HG02840 (cell line): Measurements from ENCODE around the gene RPRM.
"Not testable (repeated sequence)": the region's sequence is repeated elsewhere in the genome, so short reads cannot be mapped to it uniquely, and the experiment has no call there.

ENCODE experiments used
- ATAC-seq: cut with Tn5 transposase; IDR thresholded peaks from one replicate; pipeline ENCODE4 v1.9.1; 2021; ENCODE audit warnings: mild to moderate bottlenecking, moderate library complexity, moderate number of reproducible peaks; ENCODE audit not compliant: unreplicated experiment, low FRiP score

RPRM gene

GRCh38 chr2:153478289-153479261 lies at the start of gene RPRM:
Gene RPRM, minus strand, starts transcription at chr2:153478762. Its CDS starts 197 bp downstream, at chr2:153478565.
- ATAC-seq = peak; percentile 78

DNA sequence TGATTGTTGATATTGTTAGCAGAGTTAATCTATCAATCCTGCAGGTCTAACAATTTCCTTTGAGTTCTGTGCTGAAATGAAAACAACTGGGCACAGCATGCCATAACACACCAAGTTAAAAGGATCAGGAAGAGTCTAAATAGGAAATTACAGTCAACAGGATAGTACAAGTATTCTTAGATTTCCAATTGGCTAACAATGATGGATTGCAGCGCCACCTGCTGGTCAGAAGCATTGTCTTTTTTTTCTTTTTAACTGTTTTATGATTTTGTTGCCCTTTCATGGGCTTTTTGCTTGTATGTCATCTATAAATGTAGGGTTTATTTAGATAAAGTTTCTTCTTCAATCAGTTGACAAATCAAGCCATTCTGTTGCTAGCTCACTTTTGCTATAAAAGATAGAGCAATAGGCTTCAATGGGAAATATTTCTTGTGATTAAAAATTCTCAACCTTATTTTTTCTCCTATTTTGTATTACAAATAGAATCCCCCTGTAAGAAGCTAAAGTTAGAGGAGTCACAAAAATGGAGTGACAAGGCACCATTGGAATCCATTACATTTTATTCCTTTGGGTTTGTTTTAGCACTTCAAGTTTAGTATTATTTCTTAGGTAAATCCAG lies 40.8 kb upstream of the RPRM start:
- ATAC-seq = no peak

GRCh38 chr2:153512331-153512730 lies 33.8 kb upstream of the RPRM start:
- no peak for ATAC-seq

DNA sequence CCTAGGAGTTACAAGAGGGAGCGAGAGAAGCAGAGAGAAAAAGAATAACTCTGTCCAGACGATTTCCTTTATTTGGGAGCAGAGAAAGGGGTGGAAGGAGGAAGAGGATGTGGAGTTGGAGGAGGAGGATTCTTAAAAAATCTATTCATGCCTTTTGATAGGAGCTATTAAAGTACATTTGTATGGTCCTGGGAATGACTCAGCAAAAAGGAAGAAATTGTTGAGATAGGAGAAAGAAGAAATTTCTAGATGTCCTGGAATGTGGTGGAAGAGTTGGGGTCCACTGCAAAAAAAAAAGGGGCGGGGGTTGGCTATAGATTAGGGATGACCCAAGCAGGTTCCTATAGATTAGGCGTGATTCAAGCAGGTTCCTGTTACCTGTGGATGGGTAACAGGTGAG lies 32.4 kb upstream of the RPRM start:
- no peak for ATAC-seq

- ATAC-seq = no peak
Observed at GRCh38 chr2:153509133-153509532, 30.6 kb upstream of the RPRM start.

GRCh38 chr2:153506499-153506898 lies 27.9 kb upstream of the RPRM start:
- ATAC-seq = not testable (repeated sequence)

DNA sequence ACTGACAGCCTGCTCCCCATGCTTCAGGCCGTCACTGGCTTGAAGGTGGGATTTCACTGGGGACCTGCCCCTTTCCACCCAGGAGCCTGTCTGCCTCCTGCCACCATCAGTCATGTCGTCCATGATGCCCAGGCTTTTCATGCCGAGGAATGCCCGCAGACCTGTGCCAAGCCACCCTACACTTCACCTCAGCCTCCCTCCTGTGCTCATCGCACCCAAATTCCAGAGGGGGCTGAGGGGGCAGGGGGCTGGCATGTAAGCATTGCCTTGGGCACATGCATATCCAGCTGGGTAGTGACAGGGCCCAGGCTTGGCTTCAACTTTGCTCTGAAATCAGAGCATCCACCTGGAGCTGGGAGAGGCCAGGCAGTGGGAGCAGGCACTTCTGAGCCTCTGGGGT lies 20.9 kb upstream of the RPRM start:
- ATAC-seq = no peak

DNA sequence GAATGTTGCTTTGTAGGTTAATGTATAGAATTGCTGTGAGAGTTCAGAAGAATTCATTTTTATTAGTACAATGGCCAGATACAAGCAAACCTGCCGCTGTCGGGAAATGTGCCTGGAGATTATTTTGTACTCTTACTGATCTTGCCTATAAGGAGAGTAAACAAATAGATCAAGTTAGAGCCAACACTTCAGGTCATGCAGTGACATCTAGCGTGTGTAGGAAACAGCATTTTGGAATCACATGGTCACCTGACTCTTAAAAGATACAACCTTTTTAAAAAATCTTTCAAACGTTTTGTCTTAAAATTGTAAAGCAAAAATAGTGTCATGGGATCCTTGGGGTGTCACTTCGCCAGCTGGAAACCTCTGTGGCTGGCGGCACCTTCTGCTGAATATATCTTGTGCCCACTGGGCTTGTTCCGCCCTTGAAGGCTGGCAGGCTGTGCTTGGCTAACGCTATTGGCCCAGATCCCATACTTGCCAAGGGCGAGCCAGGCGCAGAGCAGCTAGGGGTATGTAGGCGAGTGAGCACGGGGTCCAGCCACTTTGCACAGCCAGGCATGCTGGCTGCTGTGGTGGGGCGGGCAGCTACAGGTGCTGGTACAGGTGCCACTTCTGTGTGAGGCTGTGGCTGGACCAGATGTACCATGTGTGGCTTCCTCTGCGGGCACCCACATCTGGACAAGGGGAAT lies 19.5 kb upstream of the RPRM start:
- ATAC-seq = no peak

DNA sequence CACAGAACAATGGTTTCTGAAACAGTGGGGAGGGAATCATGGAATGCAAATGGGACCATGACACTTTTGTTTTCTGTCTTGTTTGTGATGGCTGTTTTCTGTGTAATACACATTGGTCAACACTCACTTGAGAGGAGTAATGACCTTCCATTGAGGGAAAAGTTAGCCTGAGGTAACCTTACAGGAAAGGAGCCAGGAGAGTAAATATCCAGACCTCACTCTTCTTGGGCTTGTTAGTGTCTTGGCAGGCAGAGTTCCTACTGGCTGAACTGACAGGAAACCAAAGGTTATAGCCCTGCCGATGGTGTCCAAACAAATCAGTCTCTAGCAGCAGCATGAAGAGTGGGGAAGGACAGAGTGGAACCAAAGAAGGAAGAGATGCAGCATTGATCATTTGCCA lies 17.2 kb upstream of the RPRM start:
- ATAC-seq = no peak

GRCh38 chr2:153488072-153488471 lies 9.5 kb upstream of the RPRM start:
- no peak for ATAC-seq

GRCh38 chr2:153487448-153487847 lies 8.9 kb upstream of the RPRM start:
- ATAC-seq = no peak

GRCh38 chr2:153479573-153479972 lies 1.0 kb upstream of the RPRM start:
- ATAC-seq = no peak

- ATAC-seq = no peak
Observed at GRCh38 chr2:153477636-153478288, 800 bp downstream of the RPRM start.

DNA sequence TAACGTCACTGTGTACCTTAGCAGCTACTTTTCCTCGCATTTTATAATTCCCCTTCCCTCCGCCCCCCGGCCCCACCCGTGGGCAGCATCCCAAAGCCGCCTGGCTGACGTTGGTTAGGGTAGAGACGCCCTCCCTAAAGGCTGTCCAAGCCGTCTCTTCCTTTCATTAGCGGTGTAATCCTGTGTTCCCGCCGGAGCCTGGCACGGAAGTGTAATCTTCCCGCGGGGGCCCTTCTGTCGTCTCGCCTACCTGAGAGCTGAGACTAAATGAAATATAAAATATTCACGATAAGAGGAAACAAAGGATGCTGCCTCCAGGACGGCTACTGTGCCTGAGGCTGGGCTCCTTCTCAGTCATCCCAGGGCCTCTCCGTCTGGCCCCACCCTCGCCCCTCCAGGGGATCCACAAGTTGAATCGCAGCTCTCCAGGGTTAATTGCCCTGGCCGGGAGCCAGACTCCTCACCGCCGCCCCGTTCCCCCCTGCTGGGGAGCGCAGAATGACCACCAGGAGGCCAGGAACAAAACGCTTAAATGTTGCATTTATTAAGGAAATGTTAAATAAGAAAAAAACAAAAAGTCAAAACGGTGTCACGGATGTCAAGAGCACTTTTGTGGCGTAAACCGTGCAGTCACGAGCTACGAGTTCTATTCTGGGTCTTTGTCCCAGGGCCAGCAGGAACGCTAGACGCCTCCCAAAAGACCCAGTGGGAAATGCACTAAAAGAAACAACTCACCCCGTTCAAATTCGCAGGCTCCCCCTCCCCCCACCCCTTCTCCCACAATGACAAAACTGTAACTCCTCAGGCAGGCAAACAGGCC lies 1.5 kb downstream of the RPRM start:
- ATAC-seq = no peak

DNA sequence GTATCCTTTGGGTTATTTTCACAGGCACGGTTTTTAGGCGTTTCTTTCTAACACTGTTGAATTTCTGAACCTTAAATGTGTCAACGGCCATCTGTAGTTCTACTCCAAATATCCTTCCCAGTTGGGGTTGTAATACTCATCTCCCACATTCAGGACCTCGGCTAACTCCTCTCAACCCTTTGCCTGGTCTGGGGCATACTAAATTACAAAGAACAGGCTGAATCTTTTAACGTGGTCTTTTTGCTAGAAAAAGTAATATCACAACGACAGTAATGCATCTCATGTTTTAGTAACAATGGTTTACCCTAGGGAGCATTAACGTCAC lies 2.1 kb downstream of the RPRM start:
- no peak for ATAC-seq

- ATAC-seq = no peak
Observed at GRCh38 chr2:153474876-153475435, 3.6 kb downstream of the RPRM start.

GRCh38 chr2:153474407-153474806 lies 4.2 kb downstream of the RPRM start:
- ATAC-seq = no peak

- no peak for ATAC-seq
Observed at GRCh38 chr2:153470867-153471266, 7.7 kb downstream of the RPRM start.

GRCh38 chr2:153464395-153464794 lies 14.2 kb downstream of the RPRM start:
- no peak for ATAC-seq
